Measurements from ENCODE around the gene PHACTR1.

- no peak for TF ChIP-seq CTCF (IDR thresholded peaks at IDR 0.05; ENCODE audit: low read depth, low read length)
- TF ChIP-seq EZH2phosphoT487 (IDR thresholded peaks at IDR 0.05; ENCODE audit: low read depth) = no peak
Observed at GRCh38 chr6:12884983-12885382, 168.4 kb downstream of the PHACTR1 start.

All from OCI-LY3 (cell line).